RWPE1 (cell line): ENCODE results near the gene ADAMTS2.

ENCODE experiments used
- CTCF ChIA-PET: fragments of 350-600 bp; sonication (Branson Sonifier 250); formaldehyde crosslinking; extraction: SDS; loops from one replicate; lab custom pipeline; 2021; lab: Yijun Ruan, JAX
- POLR2A ChIA-PET: fragments of 400-600 bp; formaldehyde crosslinking; extraction: SDS; loops from one replicate; lab custom pipeline; 2020; ENCODE audit warnings: antibody characterized with exemption; ENCODE audit not compliant: low non-redundant PET; lab: Yijun Ruan, JAX
- DNase-seq: peaks from one replicate; pipeline ENCODE4 v3.0.0; 2012; ENCODE audit warnings: low spot score
- H3K27ac ChIP-seq: fragments of 450-650 bp; 2 replicates; pipeline ENCODE4 v1.5.1; 2017
- TF ChIP-seq, protein P1 (sequence below): fragments of 450-650 bp; conservative IDR thresholded peaks from 2 replicates; pipeline ENCODE4 v1.5.1; 2017; ENCODE audit warnings: low read depth, mild to moderate bottlenecking

The ADAMTS2 gene

DNA sequence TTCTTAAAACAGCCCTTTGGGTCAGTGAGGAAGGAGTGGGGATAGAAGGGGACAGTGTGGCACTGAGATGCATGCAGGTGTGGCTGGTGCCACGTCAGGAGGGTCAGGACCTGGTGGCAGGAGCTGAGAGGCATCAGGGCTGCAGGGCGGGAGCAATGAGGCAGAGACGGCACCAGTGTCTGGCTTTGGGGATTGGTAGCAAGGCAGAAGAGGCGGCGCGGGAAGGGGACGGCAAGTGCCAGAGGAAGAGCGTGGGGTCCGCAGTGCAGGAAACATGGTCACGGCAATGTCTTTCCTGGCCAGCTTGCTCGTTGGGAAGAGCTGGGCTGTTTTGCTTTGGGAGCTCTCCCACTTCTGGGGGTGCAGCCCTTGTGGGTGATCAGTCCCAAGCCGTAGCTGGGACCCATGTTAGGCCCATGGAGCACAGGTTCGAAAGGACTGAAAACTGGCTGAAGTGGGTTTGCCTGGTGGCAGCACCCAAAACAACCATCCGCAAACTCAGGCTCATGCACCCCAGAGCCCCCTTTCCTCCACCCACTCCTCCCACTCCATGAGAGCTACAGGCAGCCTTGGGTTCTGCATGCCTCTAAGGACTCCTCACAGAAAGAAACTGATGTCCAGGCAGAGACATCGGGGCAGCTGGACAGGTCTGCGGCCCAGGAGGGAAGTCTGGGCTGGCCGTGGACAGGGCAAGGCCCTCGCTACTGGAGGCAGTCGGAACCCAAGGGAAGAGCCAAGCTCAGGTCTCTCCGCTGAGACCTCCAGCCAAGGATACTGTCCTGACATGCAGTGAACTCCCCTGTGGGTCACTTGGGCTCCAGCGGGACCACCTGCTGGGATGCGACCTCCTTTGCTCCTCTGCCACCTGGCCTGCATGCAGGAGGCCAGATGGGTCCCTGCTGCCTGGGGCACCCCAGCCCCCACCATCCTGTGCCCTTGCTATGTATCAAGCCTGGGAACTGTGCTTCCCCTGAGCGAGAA, 180.6 kb downstream of the ADAMTS2 start:
- ChIA-PET CTCF (interaction anchor here (0.7 to 1.3 kb wide), 3 partner anchors 12 to 329 kb away, joined by 3 to 4 read pairs (median 3); no protein-coding TSS in a partner anchor), POLR2A (no interaction called here)
- TF ChIP-seq, protein P1, sequence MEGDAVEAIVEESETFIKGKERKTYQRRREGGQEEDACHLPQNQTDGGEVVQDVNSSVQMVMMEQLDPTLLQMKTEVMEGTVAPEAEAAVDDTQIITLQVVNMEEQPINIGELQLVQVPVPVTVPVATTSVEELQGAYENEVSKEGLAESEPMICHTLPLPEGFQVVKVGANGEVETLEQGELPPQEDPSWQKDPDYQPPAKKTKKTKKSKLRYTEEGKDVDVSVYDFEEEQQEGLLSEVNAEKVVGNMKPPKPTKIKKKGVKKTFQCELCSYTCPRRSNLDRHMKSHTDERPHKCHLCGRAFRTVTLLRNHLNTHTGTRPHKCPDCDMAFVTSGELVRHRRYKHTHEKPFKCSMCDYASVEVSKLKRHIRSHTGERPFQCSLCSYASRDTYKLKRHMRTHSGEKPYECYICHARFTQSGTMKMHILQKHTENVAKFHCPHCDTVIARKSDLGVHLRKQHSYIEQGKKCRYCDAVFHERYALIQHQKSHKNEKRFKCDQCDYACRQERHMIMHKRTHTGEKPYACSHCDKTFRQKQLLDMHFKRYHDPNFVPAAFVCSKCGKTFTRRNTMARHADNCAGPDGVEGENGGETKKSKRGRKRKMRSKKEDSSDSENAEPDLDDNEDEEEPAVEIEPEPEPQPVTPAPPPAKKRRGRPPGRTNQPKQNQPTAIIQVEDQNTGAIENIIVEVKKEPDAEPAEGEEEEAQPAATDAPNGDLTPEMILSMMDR = no peak
- no peak overlapping the region for H3K27ac ChIP-seq
- DNase-seq = no peak

DNA sequence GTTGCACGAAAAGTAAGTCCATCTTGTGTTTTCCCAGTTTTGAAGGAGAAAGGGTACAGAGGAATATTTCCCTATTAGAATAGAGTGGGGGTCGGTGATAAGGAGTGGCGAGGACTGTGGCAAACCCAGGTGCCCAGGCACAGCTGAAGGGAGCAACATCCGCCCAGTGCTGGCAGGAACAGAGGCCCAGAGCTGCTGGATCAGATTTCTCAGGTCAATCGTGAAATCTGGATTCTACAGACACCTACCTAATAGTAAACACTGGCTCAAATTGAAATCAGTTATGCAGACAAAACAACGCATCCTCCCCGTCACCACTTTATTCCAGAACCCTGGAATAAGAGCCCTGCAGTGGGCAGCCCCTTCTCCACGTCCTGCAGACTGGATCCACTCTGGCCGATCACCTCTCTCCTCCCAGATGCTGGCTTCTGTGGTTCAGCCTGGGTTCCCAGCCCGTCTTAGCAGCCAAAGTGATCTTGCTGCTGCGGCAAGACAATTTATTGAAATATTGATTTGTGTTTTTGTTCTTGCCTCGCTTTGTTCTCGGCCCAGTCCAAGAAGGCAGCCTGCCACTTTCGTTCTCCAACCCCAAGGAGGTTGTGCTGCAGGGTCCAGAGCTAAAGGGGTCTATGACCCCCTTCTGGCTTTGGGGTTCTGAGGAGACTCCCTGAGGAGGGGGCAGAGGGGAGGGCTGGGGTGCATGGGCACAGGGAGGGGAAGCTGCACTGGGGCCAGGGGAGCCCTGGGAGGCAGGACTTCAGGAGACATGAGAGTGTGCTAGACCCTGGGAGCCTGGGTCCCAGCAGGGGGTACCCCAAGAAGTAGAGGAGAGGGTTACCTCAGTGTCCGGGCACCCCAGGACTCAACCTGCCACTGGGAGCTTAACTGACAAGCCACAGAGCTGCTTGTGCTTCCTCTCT, 181.8 kb downstream of the ADAMTS2 start:
- ChIA-PET POLR2A (no interaction called here), CTCF (interaction anchor here (0.7 kb wide), 1 partner anchor 22 kb away, joined by 3 read pairs; no protein-coding TSS in a partner anchor)
- no peak for DNase-seq
- H3K27ac ChIP-seq = no peak overlapping the region
- TF ChIP-seq, protein P1 = no peak

DNA sequence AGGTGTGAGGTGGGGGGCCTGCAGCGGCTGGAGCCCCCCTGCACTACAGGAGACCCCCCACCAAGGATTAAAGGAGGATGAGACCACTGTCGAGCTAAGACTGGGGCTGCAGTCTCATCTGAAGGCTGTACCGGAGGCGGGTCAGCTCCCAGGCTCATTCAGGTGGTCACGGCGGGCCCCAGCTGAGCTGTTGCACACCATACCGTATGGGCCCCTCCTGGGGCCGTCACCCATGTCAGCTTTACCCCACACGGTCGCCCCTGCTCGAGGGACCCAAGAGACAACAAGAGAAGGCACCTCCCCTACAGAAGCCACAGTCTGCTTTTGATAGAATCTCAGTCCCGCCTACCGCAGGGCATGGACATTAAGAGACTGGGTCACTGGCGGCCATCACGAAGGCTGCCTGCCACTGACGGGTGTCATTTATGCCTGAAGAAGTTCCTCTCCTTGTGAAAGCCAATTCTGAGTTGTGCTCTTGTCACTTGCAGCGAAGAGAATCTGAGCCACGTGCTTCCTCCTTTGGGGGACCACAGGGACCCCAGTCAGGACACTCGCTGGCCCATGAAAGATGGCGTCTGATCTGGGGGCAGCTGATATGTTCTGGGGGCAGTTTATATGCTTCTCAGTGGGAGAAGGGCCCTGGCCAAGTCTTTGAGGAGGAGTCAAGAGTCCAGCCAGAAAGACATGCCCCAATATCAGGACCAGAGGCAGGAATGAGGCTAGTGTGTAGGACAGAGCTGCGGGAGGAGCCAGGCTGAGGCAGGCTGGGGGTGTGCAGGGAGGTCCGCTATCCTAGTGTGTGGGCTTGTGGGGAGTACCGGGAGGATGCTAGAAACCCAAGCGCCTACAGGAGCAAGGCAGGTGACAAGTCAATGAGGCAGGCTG, 182.7 kb downstream of the ADAMTS2 start:
- DNase-seq = no peak
- POLR2A ChIA-PET = no interaction called here
- H3K27ac ChIP-seq = no peak overlapping the region
- TF ChIP-seq, protein P1 = no peak
- CTCF ChIA-PET = no interaction called here

DNA sequence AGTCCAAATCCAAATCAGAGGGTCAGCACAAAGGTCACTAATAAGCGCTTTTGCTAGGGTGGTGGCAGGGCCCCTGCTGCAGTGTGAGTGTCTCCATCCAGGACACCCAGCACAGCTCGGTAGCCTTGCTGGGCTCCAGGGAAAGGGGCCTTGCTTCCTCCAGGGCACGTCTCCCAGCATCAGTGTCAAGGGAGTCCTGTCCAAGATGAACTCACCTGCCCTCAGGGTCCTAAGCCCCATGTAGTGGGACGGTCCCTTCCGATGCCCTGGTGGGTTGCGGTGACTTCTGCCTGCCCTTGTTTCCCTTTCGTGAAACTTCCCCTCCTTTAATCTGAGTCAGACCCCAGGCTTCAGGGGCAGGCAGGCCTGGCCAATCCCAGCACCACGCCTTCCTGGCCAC, 183.4 kb downstream of the ADAMTS2 start:
- H3K27ac ChIP-seq = no peak overlapping the region
- TF ChIP-seq, protein P1 = no peak
- no peak for DNase-seq
- POLR2A ChIA-PET = no interaction called here
- CTCF ChIA-PET = no interaction called here

DNA sequence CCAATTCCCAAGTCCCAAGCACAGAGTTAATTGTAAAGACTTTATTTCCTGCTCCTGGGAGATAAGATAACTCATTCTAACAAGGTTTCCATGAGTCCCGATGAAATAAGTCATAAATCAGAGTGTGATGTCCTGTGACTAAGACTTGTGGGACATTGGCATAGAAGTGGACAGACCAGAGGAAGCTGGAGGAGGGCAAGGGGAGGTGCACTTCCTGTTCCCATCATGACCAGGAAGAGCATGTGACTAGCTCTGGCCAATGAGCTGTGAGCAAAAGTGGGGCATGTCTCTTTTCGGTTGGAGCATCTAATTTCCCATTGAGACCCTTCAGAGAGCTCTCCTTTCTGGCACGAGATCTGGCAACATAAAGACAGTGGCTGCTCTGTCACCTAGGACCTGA, 184.7 kb downstream of the ADAMTS2 start:
- POLR2A ChIA-PET = no interaction called here
- no peak for DNase-seq
- TF ChIP-seq, protein P1 = no peak
- CTCF ChIA-PET = interaction anchor here (1.1 kb wide), 1 partner anchor 133 kb away, joined by 3 read pairs; no protein-coding TSS in a partner anchor
- no peak overlapping the region for H3K27ac ChIP-seq
